SK-N-SH (cell line): ENCODE results near the gene ANKRD40.

Source experiments
- CTCF ChIP-seq: fragments of 200-600 bp; sonication (generic); IDR thresholded peaks from 2 replicates; pipeline ENCODE4 v1.6.1; 2017; ENCODE audit warnings: antibody characterized with exemption, mild to moderate bottlenecking, moderate library complexity
- ELF1 ChIP-seq: IDR thresholded peaks from 2 replicates; pipeline ENCODE4 v1.4.0; 2012
- EZH2phosphoT487 ChIP-seq: fragments of 200-600 bp; sonication (generic); IDR thresholded peaks from 2 replicates; pipeline ENCODE4 v1.6.1; 2017; ENCODE audit warnings: low read depth, mixed run types, mild to moderate bottlenecking, antibody characterized with exemption, moderate library complexity, borderline replicate concordance
- POLR2AphosphoS5 ChIP-seq: IDR thresholded peaks from 2 replicates; pipeline ENCODE4 v1.6.1; 2012; ENCODE audit warnings: low read depth, low read length
- RAD21 ChIP-seq: IDR thresholded peaks from 2 replicates; pipeline ENCODE4 v1.6.1; 2012; ENCODE audit warnings: mild to moderate bottlenecking, low read length
- REST ChIP-seq: IDR thresholded peaks from 2 replicates; pipeline ENCODE4 v1.6.1; 2012; ENCODE audit warnings: mild to moderate bottlenecking, low read depth, low read length, moderate library complexity
- RXRA ChIP-seq: IDR thresholded peaks from 2 replicates; pipeline ENCODE4 v1.4.0; 2012; ENCODE audit warnings: low read depth, mild to moderate bottlenecking, borderline replicate concordance
- TAF1 ChIP-seq: IDR thresholded peaks from 2 replicates; pipeline ENCODE4 v1.6.1; 2012; ENCODE audit warnings: low read depth, mild to moderate bottlenecking, low read length, moderate library complexity, borderline replicate concordance
- TCF12 ChIP-seq: IDR thresholded peaks from 2 replicates; pipeline ENCODE4 v1.4.0; 2012
- YY1 ChIP-seq: IDR thresholded peaks from 2 replicates; pipeline ENCODE4 v1.4.0; 2012; ENCODE audit warnings: low read depth, mild to moderate bottlenecking

- no peak for TF ChIP-seq CTCF
- no peak for TF ChIP-seq REST
- TF ChIP-seq RAD21: no peak
- no peak for TF ChIP-seq TAF1
- no peak for TF ChIP-seq EZH2phosphoT487
- no peak for TF ChIP-seq YY1
- no peak for TF ChIP-seq POLR2AphosphoS5
- TF ChIP-seq ELF1: no peak
- TF ChIP-seq TCF12: no peak
- no peak for TF ChIP-seq RXRA
Measured at GRCh38 chr17:50697062-50697461, 10.7 kb downstream of the ANKRD40 start.
